Sigmoid colon (tissue), 4 donors: ENCODE results near the gene PIGH.

Source experiments
- CTCF ChIP-seq, 4 experiments: fragments of 450-650 bp in 3 of 4; fragments of 200-600 bp in 1 of 4; IDR thresholded peaks; one replicate each; pipeline ENCODE4 v1.5.1; 2016 to 2019; ENCODE audit warnings: antibody characterized with exemption in 4 of 4, mild to moderate bottlenecking in 3 of 4, moderate library complexity in 2 of 4
- EP300 ChIP-seq, 4 donors: sonication (generic); formaldehyde crosslinking; IDR thresholded peaks; one replicate each; pipeline ENCODE4 v1.6.1; 2017; ENCODE audit warnings: antibody characterized with exemption in 4 of 4

DNA sequence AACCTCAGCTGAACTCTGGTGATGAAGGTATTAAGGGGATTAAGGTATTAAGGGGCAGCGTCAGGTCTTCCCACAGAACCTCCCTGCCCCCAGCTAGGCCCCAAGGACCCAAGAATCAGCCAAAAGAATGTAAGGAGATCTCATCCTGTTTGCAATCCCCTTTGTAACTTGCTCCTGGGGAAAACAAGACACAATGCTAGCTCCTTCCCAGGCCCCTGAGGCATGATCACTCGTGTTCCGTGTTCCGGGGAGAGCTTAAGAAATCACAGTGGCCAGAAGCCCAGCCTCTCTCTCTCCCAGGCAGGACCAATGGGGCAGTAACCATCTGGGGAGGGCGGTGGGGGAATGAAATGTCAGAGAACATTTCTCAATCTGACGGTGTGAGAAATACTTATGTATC lies 33.2 kb downstream of the PIGH start:
- TF ChIP-seq CTCF (IDR thresholded peaks at IDR 0.05) (no peak), EP300 (IDR thresholded peaks at IDR 0.05) (no peak)
